SK-N-SH (cell line): ENCODE measurements around the gene EEIG1. TPM values are rescaled to one million over a fixed set of nuclear protein-coding genes. Genes with fewer than 3 reads are reported as not detected.

ENCODE experiments used
- CTCF ChIA-PET: fragments of 300-600, 350-600 bp; formaldehyde crosslinking; extraction: SDS; loops from one replicate; lab custom pipeline; 2021; lab: Yijun Ruan, JAX
- POLR2A ChIA-PET: fragments of 350-600 bp; sonication (Branson Sonifier 250); formaldehyde crosslinking; extraction: SDS; loops from one replicate; lab custom pipeline; 2020; ENCODE audit warnings: antibody characterized with exemption, inconsistent platforms; lab: Yijun Ruan, JAX
- DNase-seq: peaks from one replicate; pipeline ENCODE4 v3.0.0; 2012
- H2AFZ ChIP-seq: fragments of 200-600 bp; sonication (generic); 2 replicates; pipeline ENCODE4 v1.8.1; 2016; ENCODE audit warnings: antibody characterized with exemption, mild to moderate bottlenecking, low read depth
- H3F3A ChIP-seq: fragments of 200-600 bp; sonication (generic); replicated peaks from 2 replicates; pipeline ENCODE3; 2016; ENCODE audit warnings: antibody characterized with exemption, mild to moderate bottlenecking; ENCODE audit not compliant: insufficient read depth
- H3K27ac ChIP-seq, 2 experiments: fragments of 200-500 bp in 1 of 2; fragments of 200-600 bp in 1 of 2; sonication (Bioruptor generic) in 1 of 2; sonication (generic), shearing (Covaris generic) in 1 of 2; 2 replicates each; pipeline versions ENCODE4 v1.5.1 to v1.6.1; 2014 to 2016; ENCODE audit warnings: low read depth in 2 of 2, inconsistent platforms in 1 of 2, low read length in 1 of 2, mild to moderate bottlenecking in 1 of 2, mixed read lengths in 1 of 2
- H3K27me3 ChIP-seq: fragments of 200-600 bp; sonication (generic), shearing (Covaris generic); 2 replicates; pipeline ENCODE4 v1.6.1; 2016; ENCODE audit warnings: mixed run types; ENCODE audit not compliant: insufficient read depth
- H3K36me3 ChIP-seq, 2 experiments: fragments of 200-500 bp in 1 of 2; fragments of 200-600 bp in 1 of 2; sonication (Bioruptor generic) in 1 of 2; sonication (generic) in 1 of 2; replicated peaks in 1 of 2; 2 replicates each; pipeline versions ENCODE3 to v1.5.1; 2014 to 2016; ENCODE audit warnings: low read length in 1 of 2, mild to moderate bottlenecking in 1 of 2; ENCODE audit not compliant: insufficient read depth in 2 of 2, control insufficient read depth in 1 of 2
- H3K4me1 ChIP-seq, 2 experiments: fragments of 200-500 bp in 1 of 2; fragments of 200-600 bp in 1 of 2; sonication (Bioruptor generic) in 1 of 2; sonication (generic), shearing (Covaris generic) in 1 of 2; 2 replicates each; pipeline versions ENCODE4 v1.5.1 to v1.6.1; 2014 to 2016; ENCODE audit warnings: low read depth in 1 of 2, low read length in 1 of 2, mixed run types in 1 of 2; ENCODE audit not compliant: insufficient read depth in 2 of 2, control insufficient read depth in 1 of 2
- H3K4me2 ChIP-seq: fragments of 200-600 bp; sonication (generic), shearing (Covaris generic); 2 replicates; pipeline ENCODE4 v1.6.1; 2017; ENCODE audit warnings: mixed run types
- H3K4me3 ChIP-seq, 2 experiments: fragments of 200-500 bp in 1 of 2; fragments of 200-600 bp in 1 of 2; sonication (Bioruptor generic) in 1 of 2; sonication (generic), shearing (Covaris generic) in 1 of 2; 2 replicates each; pipeline versions ENCODE4 v1.5.1 to v1.8.1; 2014 to 2016; ENCODE audit warnings: low read depth in 2 of 2, inconsistent platforms in 1 of 2, low read length in 1 of 2, mild to moderate bottlenecking in 1 of 2, mixed read lengths in 1 of 2, moderate library complexity in 1 of 2
- H3K79me2 ChIP-seq: fragments of 200-600 bp; sonication (generic); 2 replicates; pipeline ENCODE4 v1.8.1; 2017; ENCODE audit warnings: mild to moderate bottlenecking; ENCODE audit not compliant: insufficient read depth
- H3K9ac ChIP-seq: fragments of 200-600 bp; sonication (generic); 2 replicates; pipeline ENCODE4 v1.6.1; 2017; ENCODE audit warnings: mixed run types
- H3K9me2 ChIP-seq: fragments of 200-600 bp; sonication (generic); 2 replicates; pipeline ENCODE4 v1.6.1; 2017; ENCODE audit warnings: mixed run types
- H3K9me3 ChIP-seq: fragments of 200-600 bp; sonication (generic); 2 replicates; pipeline ENCODE4 v1.6.1; 2017; ENCODE audit warnings: mixed run types, mild to moderate bottlenecking, moderate library complexity
- H4K20me1 ChIP-seq: fragments of 200-600 bp; sonication (generic); 2 replicates; pipeline ENCODE4 v1.6.1; 2017; ENCODE audit warnings: mild to moderate bottlenecking, mixed run types; ENCODE audit not compliant: insufficient read depth
- EP300 ChIP-seq, 2 experiments: IDR thresholded peaks; 2 replicates each; pipeline versions ENCODE4 v1.4.0 to v1.6.1; 2012; ENCODE audit warnings: borderline replicate concordance in 1 of 2, low read depth in 1 of 2, low read length in 1 of 2
- FOXJ3 ChIP-seq: sonication (generic); formaldehyde crosslinking; IDR thresholded peaks from 2 replicates; pipeline ENCODE4 v1.5.1; 2020; ENCODE audit warnings: mild to moderate bottlenecking, missing genetic modification reagents
- JUND ChIP-seq: IDR thresholded peaks from 2 replicates; pipeline ENCODE4 v1.4.0; 2012
- MAX ChIP-seq: IDR thresholded peaks from 2 replicates; pipeline ENCODE4 v1.4.0; 2012; ENCODE audit warnings: low read depth
- MEF2A ChIP-seq: IDR thresholded peaks from 2 replicates; pipeline ENCODE4 v1.4.0; 2012; ENCODE audit warnings: low read depth, borderline replicate concordance
- NFIC ChIP-seq: IDR thresholded peaks from 2 replicates; pipeline ENCODE4 v1.4.0; 2012; ENCODE audit warnings: borderline replicate concordance
- RAD21 ChIP-seq: IDR thresholded peaks from 2 replicates; pipeline ENCODE4 v1.6.1; 2012; ENCODE audit warnings: mild to moderate bottlenecking, low read length
- REST ChIP-seq: IDR thresholded peaks from 2 replicates; pipeline ENCODE4 v1.6.1; 2012; ENCODE audit warnings: mild to moderate bottlenecking, low read depth, low read length, moderate library complexity
- RFX5 ChIP-seq: IDR thresholded peaks from 2 replicates; pipeline ENCODE4 v1.6.1; 2012; ENCODE audit warnings: mild to moderate bottlenecking, improper control_type of control experiment, low read length
- SMC3 ChIP-seq: IDR thresholded peaks from 2 replicates; pipeline ENCODE4 v1.6.1; 2012; ENCODE audit warnings: low read depth, low read length, improper control_type of control experiment
- TEAD4 ChIP-seq: IDR thresholded peaks from 2 replicates; pipeline ENCODE4 v1.4.0; 2012; ENCODE audit warnings: mild to moderate bottlenecking, borderline replicate concordance; ENCODE audit not compliant: insufficient read depth
- WGBS: methylation state at CpG from one replicate; pipeline ENCODE4 v1.1.6; 2017; ENCODE audit warnings: low lambda C conversion rate; 5-methylcytosine and 5-hydroxymethylcytosine counted together
- polyA plus RNA-seq, 3 experiments: library from polyadenylated mRNA; depleted of rRNA; stranded (reverse); fragments of >200 nt; gene quantifications; 2 replicates each; pipeline ENCODE4 v1.2.3, GENCODE V29; 2012

Gene EEIG1
- polyA plus RNA-seq, 1 of the 3 experiments (the other 2 are of a cell fraction): 26.2 TPM

- Histone ChIP-seq H2AFZ (no peak overlapping the region), H3K9me2 (no peaks in the 10 kb centered on the region), H3K27me3 (no peaks in the 10 kb centered on the region), H3K4me2 (peak overlapping the region; percentile 77; the same call in 1 of the 2 replicates), H3K4me3 (no peak overlapping the region), H3K79me2 (peaks cover 90% of the 10 kb centered on the region), H3K9me3 (no peaks in the 10 kb centered on the region), H3F3A (peaks cover 15% of the 10 kb centered on the region), H3K9ac (no peak overlapping the region), H3K27ac (peak overlapping the region; percentile 91 to 93; a peak in 3 of 4 replicates), H3K36me3 (no peaks in the 10 kb centered on the region), H3K4me1 (peaks cover 88 to 97% of the 10 kb centered on the region in 2 experiments), H4K20me1 (peaks cover 14% of the 10 kb centered on the region)
- TF ChIP-seq SMC3 (no peak), NFIC (0 out of 2 replicates have a peak, but pooled peaks have one; percentile 8)
- WGBS: 38% methylated on average over 1 of the region's 9 CpGs
- ChIA-PET POLR2A (interaction anchor here (1.9 kb wide), 1 partner anchor 14 kb away, joined by 5 read pairs; the partner anchor contains the start of gene EEIG1), CTCF (interaction anchor here (0.7 to 7.9 kb wide), 5 partner anchors 12 to 68 kb away, joined by 3 to 75 read pairs (median 12); partner anchors contain the start of gene EEIG1)
- no peak for DNase-seq
Observed at GRCh38 chr9:127967151-127967809, 13.5 kb downstream of the EEIG1 start.

- no peaks in the 10 kb centered on the region for H3K36me3 ChIP-seq
- ChIA-PET POLR2A (interaction anchor here (1.9 kb wide), 1 partner anchor 15 kb away, joined by 5 read pairs; the partner anchor contains the start of gene EEIG1), CTCF (interaction anchor here (1.6 to 4.7 kb wide), 4 partner anchors 7 to 69 kb away, joined by 5 to 21 read pairs (median 12); no protein-coding TSS in a partner anchor)
- no peaks in the 10 kb centered on the region for H3K9me3 ChIP-seq
- no peaks in the 10 kb centered on the region for H3K27me3 ChIP-seq
- peaks cover 15% of the 10 kb centered on the region for H3F3A ChIP-seq
- peaks cover 82 to 97% of the 10 kb centered on the region in 2 experiments for H3K4me1 ChIP-seq
- peaks cover 84% of the 10 kb centered on the region for H3K79me2 ChIP-seq
- peaks cover 7% of the 10 kb centered on the region; the same call in 1 of the 2 replicates for H4K20me1 ChIP-seq
- no peak overlapping the region for H2AFZ ChIP-seq
- no peak for TF ChIP-seq RAD21
- TF ChIP-seq FOXJ3: no peak
- no peak for TF ChIP-seq RFX5
- TF ChIP-seq MEF2A: no peak
- no peak for TF ChIP-seq MAX
- TF ChIP-seq REST: no peak
- TF ChIP-seq EP300 (IDR thresholded peaks at IDR 0.05; ENCODE audit: borderline replicate concordance in 1 of 2, low read depth in 1 of 2, low read length in 1 of 2): peak in 1 of 2 experiments; percentile 60; a peak in 1 of 4 replicates
- TF ChIP-seq JUND: no peak
- TF ChIP-seq TEAD4: no peak
- TF ChIP-seq, all 33 proteins: peak for 1
- Histone ChIP-seq H3K9ac (no peak overlapping the region), H3K4me3 (no peak overlapping the region), H3K4me2 (peak overlapping the region; percentile 77), H3K27ac (peak overlapping the region; percentile 91 to 93), H3K9me2 (no peaks in the 10 kb centered on the region)
- DNase-seq: peak; percentile 57
- 76% methylated on average over 6 of the region's 8 CpGs for WGBS
Observed at GRCh38 chr9:127966416-127967150, 14.2 kb downstream of the EEIG1 start.
